Heart right ventricle (tissue), 16 donors: ENCODE data around the gene GMDS. TPM values are rescaled to one million over a fixed set of nuclear protein-coding genes. Genes with fewer than 3 reads are reported as not detected.

ENCODE experiments used
- ATAC-seq, 8 donors: fragments of 200-7000 bp; cut with Tn5 transposase; one replicate each; pipeline ENCODE4 v1.9.1; 2020; ENCODE audit warnings: mild to moderate bottlenecking in 8 of 8, moderate library complexity in 8 of 8, moderate number of reproducible peaks in 1 of 8
- DNase-seq, 2 donors: peaks; one replicate each; pipeline ENCODE4 v3.0.0-alpha.2; 2020
- H3K27ac ChIP-seq, 10 donors: fragments of 200-600 bp; sonication (generic) in 2 of 10; one replicate each; pipeline versions ENCODE4 v1.5.0 to v1.8.0; 2020 to 2022; ENCODE audit warnings: mild to moderate bottlenecking in 3 of 10
- H3K27me3 ChIP-seq, 7 donors: fragments of 200-600 bp; one replicate each; pipeline ENCODE4 v1.8.0; 2021 to 2022; ENCODE audit warnings: mild to moderate bottlenecking in 2 of 7
- H3K36me3 ChIP-seq, 9 donors: fragments of 200-600 bp; sonication (generic) in 1 of 9; one replicate each; pipeline versions ENCODE4 v1.5.0 to v1.8.0; 2020 to 2022; ENCODE audit warnings: mild to moderate bottlenecking in 2 of 9
- H3K4me1 ChIP-seq, 9 donors: fragments of 200-600 bp; sonication (generic) in 1 of 9; one replicate each; pipeline versions ENCODE4 v1.5.0 to v1.8.0; 2020 to 2022; ENCODE audit warnings: mild to moderate bottlenecking in 4 of 9
- H3K4me3 ChIP-seq, 10 donors: fragments of 200-600 bp; sonication (generic) in 2 of 10; one replicate each; pipeline versions ENCODE4 v1.5.0 to v1.8.0; 2020 to 2022; ENCODE audit warnings: mild to moderate bottlenecking in 7 of 10, moderate library complexity in 2 of 10
- H3K9me3 ChIP-seq, 11 donors: fragments of 200-600 bp in 10 of 11; sonication (generic) in 2 of 11; one replicate each; pipeline versions ENCODE4 v1.5.0 to v1.8.0; 2013 to 2022; ENCODE audit warnings: mild to moderate bottlenecking in 2 of 11, control low read depth in 1 of 11, moderate library complexity in 1 of 11
- WGBS, 2 donors: extraction: QIAGEN DNeasy Blood & Tissue Kit; methylation state at CpG; one replicate each; pipeline ENCODE4 v1.1.7; 2013; ENCODE audit warnings: inconsistent platforms in 1 of 2; 5-methylcytosine and 5-hydroxymethylcytosine counted together
- intact Hi-C, 10 donors: fragments of 100-400 bp; cut with DNase I; formaldehyde crosslinking; loops; one replicate each; pipeline versions ENCODE4 v1.11.1 to v1.14.2; 2022
- polyA plus RNA-seq, 2 donors: library from polyadenylated mRNA; stranded (reverse); fragments of 200-250 nt; gene quantifications; one replicate each; pipeline ENCODE4 v1.2.3, GENCODE V29; 2013
- total RNA-seq, 10 donors: library from RNA; stranded (reverse); fragmentation: NEBNext Ultra II Directional in 3 of 10; extraction: Animal tissue kit (Norgen Biotek cat#: 25700) in 3 of 10; gene quantifications; one replicate each; pipeline versions ENCODE4 v1.2.1 to v1.2.4, GENCODE V29; 2021 to 2023
- TF ChIP-seq, protein P1 (sequence below), 9 donors: fragments of 200-600 bp; sonication (generic) in 2 of 9; IDR thresholded peaks; one replicate each; pipeline versions ENCODE4 v1.5.0 to v1.8.0; 2021 to 2022; ENCODE audit warnings: antibody characterized with exemption in 9 of 9, mild to moderate bottlenecking in 5 of 9, moderate library complexity in 1 of 9
- donor health status: Arrhythmogenic right ventricular cardiomyopathy.
- donor health status: ischemic (EF 13 %, LVEDD 7.1; RV severe dilation, severe dysfunction).
- donor health status: healthy with polysubstance abuse.
- donor health status: DM: no; HTN: yes; CAD: no.
- donor health status: DM: no; HTN: no; CAD: no.
- donor health status: ischemic (EF 25% LVEDD 6.9; RV normal size, moderate dysfunction).
- donor health status: ischemic (EF 25% LVEDD 5.7; RV mildly dilated, moderate dysfunction).
- donor health status: healthy.
- donor health status: DM: yes; HTN: yes; CAD: no.
- donor health status: Ischemic cardiomyopathy.
- donor health status: ischemic (EF 35%, LVEDD 5.7; RV mildly dilated, moderate dysfunction).
- donor health status: nonischemic (EF 11% LVEDD 7.7; RV severe dilation, severe dysfunction).
- donor health status: DM: yes; HTN: yes; CAD: no.
- donor health status: PGD.
- donor health status: ischemic (EF 29% LVEDD 5.4; RV normal size, mild dysfunction).
- donor health status: nonischemic (EF 23%, LVEDD 6.1; RV moderate dilation, normal function).

The GMDS gene
- total and polyA plus RNA-seq, 12 donors, result 5.0 to 10.6 (median 6.9) TPM

DNA sequence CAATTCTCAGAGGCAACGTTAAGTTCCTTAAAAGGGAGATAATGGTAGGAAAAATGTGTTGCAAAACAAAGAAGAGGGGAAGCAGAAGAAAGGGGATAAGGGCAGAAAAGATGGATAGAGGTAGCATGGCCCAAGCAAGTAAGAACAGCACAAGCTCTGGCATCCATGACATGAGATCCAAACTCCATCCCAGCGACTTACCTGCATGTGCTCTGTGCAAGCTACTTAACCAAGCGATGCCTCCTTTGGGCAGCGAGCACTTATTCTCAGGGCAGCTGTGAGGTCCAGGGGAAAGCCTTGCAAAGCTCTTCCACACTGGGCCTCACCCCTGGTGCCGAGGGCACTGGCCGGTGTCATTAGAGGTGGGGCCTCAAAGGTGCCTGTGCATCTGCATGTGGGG, 340.5 kb downstream of the GMDS start:
- DNase-seq (no peak), ATAC-seq (no peak)
- Histone ChIP-seq H3K27me3 (no peaks in the 10 kb centered on the region), H3K9me3 (no peaks in the 10 kb centered on the region), H3K4me3 (no peak overlapping the region), H3K27ac (no peak overlapping the region), H3K4me1 (peaks cover 0 to 13% (median 5%) of the 10 kb centered on the region in 9 donors), H3K36me3 (peaks cover 0 to 4% (median 0%) of the 10 kb centered on the region in 9 donors)
- intact Hi-C loops, result no loop called here
- 90 to 91% methylated on average over 6 of the region's 6 CpGs for WGBS, 2 donors
- TF ChIP-seq, protein P1, sequence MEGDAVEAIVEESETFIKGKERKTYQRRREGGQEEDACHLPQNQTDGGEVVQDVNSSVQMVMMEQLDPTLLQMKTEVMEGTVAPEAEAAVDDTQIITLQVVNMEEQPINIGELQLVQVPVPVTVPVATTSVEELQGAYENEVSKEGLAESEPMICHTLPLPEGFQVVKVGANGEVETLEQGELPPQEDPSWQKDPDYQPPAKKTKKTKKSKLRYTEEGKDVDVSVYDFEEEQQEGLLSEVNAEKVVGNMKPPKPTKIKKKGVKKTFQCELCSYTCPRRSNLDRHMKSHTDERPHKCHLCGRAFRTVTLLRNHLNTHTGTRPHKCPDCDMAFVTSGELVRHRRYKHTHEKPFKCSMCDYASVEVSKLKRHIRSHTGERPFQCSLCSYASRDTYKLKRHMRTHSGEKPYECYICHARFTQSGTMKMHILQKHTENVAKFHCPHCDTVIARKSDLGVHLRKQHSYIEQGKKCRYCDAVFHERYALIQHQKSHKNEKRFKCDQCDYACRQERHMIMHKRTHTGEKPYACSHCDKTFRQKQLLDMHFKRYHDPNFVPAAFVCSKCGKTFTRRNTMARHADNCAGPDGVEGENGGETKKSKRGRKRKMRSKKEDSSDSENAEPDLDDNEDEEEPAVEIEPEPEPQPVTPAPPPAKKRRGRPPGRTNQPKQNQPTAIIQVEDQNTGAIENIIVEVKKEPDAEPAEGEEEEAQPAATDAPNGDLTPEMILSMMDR (IDR thresholded peaks at IDR 0.05), result no peak

DNA sequence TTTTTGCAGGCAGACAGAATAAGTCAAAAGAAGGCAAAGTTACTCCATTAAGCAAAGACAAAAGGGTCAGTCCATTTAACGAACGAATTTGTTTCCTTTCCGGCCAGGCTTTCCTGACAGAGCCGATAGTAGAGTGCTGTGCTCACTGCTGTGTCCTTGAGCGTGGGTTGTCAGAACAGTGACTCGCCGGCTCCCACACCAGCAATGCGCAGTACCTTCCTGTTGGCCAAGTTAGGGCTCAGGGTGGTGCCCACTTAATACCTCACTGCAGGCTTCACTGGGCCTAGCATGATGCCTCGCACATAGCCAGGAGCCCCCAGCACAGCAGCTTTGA, 341.0 kb downstream of the GMDS start:
- peak overlapping the region in 3 of 10 donors; percentile 32 to 53 (median 33) for H3K27ac ChIP-seq

DNA sequence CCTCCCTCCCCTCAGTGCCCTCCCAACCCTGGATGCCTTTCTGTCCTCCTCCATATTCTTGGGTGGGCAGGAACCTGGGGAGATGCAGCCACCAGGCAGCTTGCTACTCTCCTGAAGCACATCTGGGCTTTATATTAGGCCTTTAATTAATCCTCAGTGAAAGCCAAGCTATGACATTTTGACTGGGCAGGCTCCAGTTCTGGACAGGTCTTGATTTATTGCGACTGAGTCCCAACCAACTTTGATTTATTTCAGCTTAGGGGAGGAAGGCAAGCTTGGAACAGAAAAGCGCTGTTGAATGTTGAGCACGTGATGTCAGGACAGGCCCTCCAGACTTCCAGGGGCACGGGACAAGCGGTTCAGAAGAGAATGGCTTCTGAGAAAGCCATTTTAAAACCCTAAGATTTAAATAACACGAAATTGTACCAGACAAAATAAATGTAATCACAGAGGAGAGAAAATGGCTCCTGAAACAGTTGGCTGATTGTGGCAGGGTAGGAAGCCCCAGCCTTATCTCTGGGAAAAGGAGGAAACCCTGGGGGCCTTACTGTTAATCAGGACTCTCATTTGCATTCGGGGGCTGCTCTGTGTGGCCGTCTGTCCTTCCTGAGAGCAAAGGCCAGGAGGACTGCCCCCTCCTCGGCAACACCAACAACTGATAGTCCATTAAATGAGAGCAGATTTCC, 341.5 kb downstream of the GMDS start:
- Histone ChIP-seq H3K27me3 (no peaks in the 10 kb centered on the region), H3K4me3 (no peak overlapping the region), H3K36me3 (peaks cover 0 to 4% (median 0%) of the 10 kb centered on the region in 9 donors), H3K27ac (peak overlapping the region in 3 of 10 donors; percentile 32 to 53 (median 33)), H3K4me1 (peaks cover 0 to 13% (median 5%) of the 10 kb centered on the region in 9 donors), H3K9me3 (no peaks in the 10 kb centered on the region)
- 51 to 57% methylated on average over 9 of the region's 9 CpGs for WGBS, 2 donors
- ATAC-seq, result peak in 2 of 8 donors; percentile 8 to 30
- TF ChIP-seq, protein P1 (IDR thresholded peaks at IDR 0.05), result no peak
- no peak for DNase-seq
- intact Hi-C loops, result no loop called here

More for the DNA sequence above, 341.0 kb downstream of the GMDS start:
- Histone ChIP-seq H3K4me1 (peaks cover 0 to 13% (median 5%) of the 10 kb centered on the region in 9 donors), H3K36me3 (peaks cover 0 to 4% (median 0%) of the 10 kb centered on the region in 9 donors), H3K9me3 (no peaks in the 10 kb centered on the region), H3K27me3 (no peaks in the 10 kb centered on the region), H3K4me3 (no peak overlapping the region)
- WGBS, 2 donors, result 55 to 57% methylated on average over 9 of the region's 9 CpGs
- DNase-seq (no peak), ATAC-seq (peak in 6 of 8 donors; percentile 22 to 65 (median 58))
- intact Hi-C loops, result no loop called here
- TF ChIP-seq, protein P1 (IDR thresholded peaks at IDR 0.05), result no peak

DNA sequence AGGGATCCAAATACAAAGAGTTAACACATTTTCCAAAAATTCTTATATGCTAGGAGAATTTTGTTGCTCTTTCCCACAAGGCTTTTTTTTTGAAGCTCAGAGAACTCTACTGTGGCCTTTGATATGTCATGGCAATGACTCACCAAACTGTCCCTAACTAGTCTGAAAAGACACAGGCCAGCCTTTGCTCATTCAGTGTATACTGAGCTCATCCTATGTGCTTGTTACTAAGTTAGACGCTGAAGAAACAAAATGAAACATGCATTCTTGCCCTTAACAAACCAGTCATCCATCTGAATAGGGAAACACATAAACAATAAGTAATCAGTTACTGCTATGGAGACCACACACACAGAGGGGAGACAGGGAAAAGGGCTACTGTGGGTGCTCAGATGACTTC, 343.8 kb downstream of the GMDS start:
- Histone ChIP-seq H3K36me3 (peaks cover 0 to 4% (median 0%) of the 10 kb centered on the region in 9 donors), H3K4me3 (no peak overlapping the region), H3K27ac (no peak overlapping the region), H3K9me3 (no peaks in the 10 kb centered on the region), H3K4me1 (peaks cover 0 to 13% (median 5%) of the 10 kb centered on the region in 9 donors), H3K27me3 (no peaks in the 10 kb centered on the region)
- TF ChIP-seq, protein P1 (IDR thresholded peaks at IDR 0.05), result no peak
- intact Hi-C loops, result no loop called here
- ATAC-seq (no peak), DNase-seq (no peak)
- WGBS, 2 donors, result 64 to 72% methylated on average over 1 of the region's 1 CpG
